Measurements from ENCODE around the gene TMEM270.

The TMEM270 gene

DNA sequence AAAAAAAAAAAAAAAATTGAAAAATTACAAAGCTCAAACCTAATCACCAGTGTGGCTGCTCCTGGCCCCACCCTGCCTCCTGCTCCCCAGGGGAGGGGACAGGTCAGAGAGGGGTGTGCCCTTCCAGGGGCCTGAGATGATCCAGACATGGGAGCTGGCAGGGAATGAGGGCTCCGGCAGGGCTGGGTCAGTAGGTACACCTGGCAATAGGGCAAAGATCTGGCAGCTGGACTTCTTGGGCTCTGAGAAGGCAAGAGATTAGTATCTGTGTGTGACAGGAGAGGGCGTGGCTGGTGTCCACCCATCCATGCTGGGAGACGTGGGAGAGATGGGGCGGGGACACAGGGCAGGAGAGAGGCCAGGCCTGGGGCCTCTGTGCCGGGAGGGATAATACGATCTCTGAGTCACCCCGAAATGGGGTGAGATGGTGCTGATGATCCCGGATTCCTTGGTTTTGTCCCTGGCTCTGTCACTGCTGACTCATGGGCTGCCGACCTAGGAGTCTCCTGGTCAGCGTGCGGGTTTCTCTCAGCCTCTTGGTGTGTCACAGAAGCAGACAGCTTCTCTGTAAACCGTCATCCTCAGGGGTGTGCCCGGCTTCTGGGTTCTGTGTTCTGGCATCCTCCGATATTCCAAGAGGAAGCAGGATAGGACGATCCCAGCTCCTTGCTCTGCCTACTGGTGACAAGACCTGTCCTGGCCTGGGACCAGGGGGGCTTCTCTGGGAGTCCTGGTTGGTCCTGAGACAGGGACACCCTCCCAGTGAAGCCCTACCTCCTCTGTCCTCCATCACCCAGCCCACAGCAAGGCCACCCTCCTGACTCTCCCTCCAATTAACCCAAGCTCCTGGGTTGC lies 38.4 kb upstream of the TMEM270 start:
- TF ChIP-seq, protein P1, sequence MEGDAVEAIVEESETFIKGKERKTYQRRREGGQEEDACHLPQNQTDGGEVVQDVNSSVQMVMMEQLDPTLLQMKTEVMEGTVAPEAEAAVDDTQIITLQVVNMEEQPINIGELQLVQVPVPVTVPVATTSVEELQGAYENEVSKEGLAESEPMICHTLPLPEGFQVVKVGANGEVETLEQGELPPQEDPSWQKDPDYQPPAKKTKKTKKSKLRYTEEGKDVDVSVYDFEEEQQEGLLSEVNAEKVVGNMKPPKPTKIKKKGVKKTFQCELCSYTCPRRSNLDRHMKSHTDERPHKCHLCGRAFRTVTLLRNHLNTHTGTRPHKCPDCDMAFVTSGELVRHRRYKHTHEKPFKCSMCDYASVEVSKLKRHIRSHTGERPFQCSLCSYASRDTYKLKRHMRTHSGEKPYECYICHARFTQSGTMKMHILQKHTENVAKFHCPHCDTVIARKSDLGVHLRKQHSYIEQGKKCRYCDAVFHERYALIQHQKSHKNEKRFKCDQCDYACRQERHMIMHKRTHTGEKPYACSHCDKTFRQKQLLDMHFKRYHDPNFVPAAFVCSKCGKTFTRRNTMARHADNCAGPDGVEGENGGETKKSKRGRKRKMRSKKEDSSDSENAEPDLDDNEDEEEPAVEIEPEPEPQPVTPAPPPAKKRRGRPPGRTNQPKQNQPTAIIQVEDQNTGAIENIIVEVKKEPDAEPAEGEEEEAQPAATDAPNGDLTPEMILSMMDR (IDR thresholded peaks at IDR 0.05; ENCODE audit: low read depth, low read length, missing control alignments): no peak
- DNase-seq (ENCODE audit: low read depth): no peak

DNA sequence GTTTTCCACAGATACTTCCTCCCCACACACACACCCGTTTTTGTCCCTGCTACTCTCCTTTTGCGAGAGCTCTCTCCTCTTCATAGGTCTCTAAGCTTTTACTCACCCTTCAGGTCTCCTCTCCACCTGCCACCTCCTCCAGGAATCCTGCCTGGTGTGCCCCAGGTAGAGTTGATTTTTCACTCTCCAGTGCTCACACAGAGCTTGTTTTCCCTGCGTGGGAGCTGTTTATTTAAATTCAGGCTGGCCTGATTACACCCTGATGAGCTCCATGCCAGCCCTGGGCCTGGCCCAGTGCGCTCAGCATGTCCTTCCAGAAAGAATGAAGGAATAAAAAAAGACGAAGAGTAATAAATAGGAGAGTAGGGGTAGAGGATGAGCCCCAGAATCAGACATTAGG lies 37.7 kb upstream of the TMEM270 start:
- DNase-seq (ENCODE audit: low read depth): no peak
- TF ChIP-seq, protein P1 (IDR thresholded peaks at IDR 0.05; ENCODE audit: low read depth, low read length, missing control alignments): no peak
- no peak overlapping the region for H3K4me3 ChIP-seq (ENCODE audit: low read depth, low read length)

More for the DNA sequence above, 38.4 kb upstream of the TMEM270 start:
- H3K4me3 ChIP-seq (ENCODE audit: low read depth, low read length): no peak overlapping the region

DNA sequence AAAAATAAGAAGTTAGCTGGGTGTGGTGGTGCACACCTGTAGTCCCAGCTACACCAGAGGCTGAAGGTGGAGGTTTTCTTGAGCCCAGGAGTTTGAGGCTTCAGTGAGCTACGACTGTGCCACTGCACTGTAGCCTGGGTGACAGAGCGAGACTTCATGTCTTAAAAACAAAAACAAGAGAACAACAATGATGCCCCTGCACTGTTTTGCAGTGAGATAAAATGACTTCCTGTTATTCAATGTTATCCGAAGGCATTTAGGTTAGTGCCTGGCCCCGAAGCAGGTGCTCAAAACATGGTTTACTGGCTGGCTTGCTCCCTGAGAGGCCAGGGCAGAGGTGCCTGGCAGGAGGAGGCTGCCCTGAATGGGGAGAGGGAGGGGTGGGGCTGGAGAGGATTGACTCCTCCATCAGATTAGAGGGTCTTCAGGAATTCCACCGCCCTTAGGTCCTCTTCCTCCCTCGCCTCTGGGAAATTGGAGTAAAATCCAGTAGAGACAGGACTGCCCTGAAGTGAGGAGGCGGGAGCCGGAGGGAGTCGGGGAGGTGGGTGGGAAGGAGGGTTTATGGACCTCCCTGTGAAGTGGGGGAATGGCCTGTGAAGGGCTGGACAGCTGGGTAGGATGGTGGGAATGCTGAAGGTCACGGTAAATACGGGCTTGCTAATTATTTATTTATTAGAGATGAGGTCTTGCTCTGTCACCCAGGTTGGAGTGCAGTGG lies 36.9 kb upstream of the TMEM270 start:
- H3K4me3 ChIP-seq (ENCODE audit: low read depth, low read length): no peak overlapping the region
- TF ChIP-seq, protein P1 (IDR thresholded peaks at IDR 0.05; ENCODE audit: low read depth, low read length, missing control alignments): no peak
- DNase-seq (ENCODE audit: low read depth): no peak

DNA sequence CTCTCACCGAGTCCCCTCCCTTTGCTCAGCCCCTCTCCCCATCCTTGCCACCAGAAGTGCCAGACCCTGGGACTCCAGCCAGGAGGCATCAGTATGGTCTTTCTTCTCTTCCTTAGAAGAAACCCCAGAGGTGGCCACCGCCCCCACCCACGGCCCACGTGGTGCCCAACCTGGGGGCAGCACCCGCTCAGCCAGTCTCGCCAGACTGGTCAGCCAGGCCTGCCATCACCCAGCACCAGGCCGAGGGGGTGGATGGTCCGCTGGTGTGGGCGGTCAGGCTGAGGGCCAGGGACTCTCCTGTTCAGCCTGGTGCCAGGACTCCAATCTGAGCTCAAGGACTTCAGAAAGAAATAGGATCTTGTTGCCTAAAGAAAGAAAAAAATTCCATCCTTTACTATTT lies 36.0 kb upstream of the TMEM270 start:
- no peak for DNase-seq (ENCODE audit: low read depth)
- H3K4me3 ChIP-seq (ENCODE audit: low read depth, low read length): no peak overlapping the region
- TF ChIP-seq, protein P1 (IDR thresholded peaks at IDR 0.05; ENCODE audit: low read depth, low read length, missing control alignments): no peak

DNA sequence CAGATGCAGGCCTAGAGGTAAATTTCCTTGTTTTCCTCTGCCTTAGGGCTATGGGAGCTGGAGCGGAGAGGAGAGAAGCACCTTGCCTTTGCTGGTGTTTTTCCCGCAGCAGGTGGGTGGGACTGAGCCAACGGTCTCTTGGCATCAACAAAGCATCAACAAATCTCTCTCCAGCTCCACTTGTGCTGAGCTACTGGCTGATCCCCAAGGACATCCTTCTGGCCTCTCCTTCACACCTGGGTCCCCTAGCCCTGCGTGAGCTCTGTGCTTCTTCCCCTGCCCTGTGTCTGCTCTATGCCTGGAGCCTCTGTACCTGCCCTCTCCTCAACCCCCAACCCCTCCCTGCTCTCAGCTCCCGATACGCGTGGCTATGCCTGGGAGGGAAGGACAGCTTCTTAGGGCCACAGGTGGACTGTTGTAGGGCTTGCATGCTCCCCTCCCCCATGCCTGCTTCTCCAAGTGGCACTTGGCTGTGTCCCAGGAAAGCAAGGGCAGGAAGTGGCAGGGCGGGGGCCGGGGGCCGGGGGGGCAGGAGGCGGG lies 33.3 kb upstream of the TMEM270 start:
- TF ChIP-seq, protein P1 (IDR thresholded peaks at IDR 0.05; ENCODE audit: low read depth, low read length, missing control alignments): no peak
- no peak for DNase-seq (ENCODE audit: low read depth)
- H3K4me3 ChIP-seq (ENCODE audit: low read depth, low read length): no peak overlapping the region

DNA sequence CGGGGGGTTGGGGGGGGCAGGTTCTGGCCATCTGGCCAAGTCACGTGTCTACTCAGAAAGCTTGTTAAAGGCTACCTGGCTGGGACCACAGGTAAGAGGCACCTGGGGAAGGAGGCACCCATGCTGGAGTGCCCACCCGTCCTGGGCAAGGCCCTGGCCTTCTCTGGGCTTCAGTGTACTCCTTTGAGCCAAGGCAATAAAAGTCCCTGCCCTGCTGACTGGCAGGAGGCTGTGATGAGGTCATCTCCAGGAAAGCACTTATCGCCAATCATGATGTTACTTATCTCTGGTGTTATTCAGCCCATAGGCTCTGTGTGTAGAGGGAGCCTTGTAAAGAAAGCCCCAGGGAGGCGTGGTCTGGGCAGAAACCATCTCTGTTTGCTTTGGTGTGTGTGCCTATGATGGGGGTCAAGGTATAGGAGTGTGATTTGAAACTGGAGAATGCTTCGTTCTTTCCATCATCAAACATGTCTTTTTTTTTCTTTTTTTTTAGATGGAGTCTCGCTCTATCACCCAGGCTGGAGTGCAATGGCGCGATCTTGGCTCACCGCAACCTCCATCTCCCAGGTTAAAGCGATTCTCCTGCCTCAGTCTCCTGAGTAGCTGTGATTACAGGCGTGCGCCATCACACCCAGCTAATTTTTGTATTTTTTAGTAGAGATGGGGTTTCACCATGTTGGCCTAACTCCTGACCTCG lies 32.7 kb upstream of the TMEM270 start:
- no peak for DNase-seq (ENCODE audit: low read depth)
- TF ChIP-seq, protein P1 (IDR thresholded peaks at IDR 0.05; ENCODE audit: low read depth, low read length, missing control alignments): no peak
- H3K4me3 ChIP-seq (ENCODE audit: low read depth, low read length): no peak overlapping the region

All from GM12864 (cell line).